ENCODE results near the gene OR13A1. TPM values are rescaled to one million over a fixed set of nuclear protein-coding genes. Genes with fewer than 3 reads are reported as not detected.
"Not testable (repeated sequence)": the region's sequence is repeated elsewhere in the genome, so short reads cannot be mapped to it uniquely, and the experiment has no call there.

The OR13A1 gene
- total RNA-seq, 1 experiment from 2014 or later: 0.15 TPM

DNA sequence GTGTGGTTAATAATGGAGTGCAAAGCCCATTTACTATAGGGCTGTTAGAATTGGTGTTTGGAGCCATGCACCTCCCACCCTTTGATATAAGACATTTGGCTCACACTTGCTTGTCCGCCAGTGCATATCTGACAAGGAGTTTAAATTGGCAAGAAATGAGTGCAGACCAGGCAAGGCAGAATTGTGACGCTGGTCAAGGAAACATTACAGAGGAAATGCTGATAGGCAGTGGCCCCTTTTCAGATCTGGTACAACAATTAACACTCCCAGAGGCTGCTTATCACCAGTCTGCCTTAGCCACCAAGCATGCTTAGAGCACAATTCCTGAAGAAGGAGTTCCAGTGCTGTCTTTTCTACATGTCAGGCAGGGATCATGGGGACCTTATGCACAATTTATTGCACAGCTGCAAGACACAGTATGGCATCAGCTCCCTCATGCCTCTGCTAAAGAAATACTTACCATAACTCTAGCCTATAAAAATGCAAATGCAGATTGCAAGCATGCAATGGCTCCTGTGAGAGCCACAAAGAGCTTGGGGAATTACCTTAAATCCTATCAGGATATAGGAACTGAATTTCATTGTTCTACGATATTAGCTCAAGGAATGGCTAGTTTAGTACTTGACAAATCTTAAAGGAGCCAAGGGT, 35.2 kb downstream of the OR13A1 start:
- no peak for DNase-seq (ENCODE audit: low spot score)
- Mint-ChIP-seq H3K27me3 (ENCODE audit: low read depth) (no peaks in the 10 kb centered on the region), H3K36me3 (peaks cover under 1% of the 10 kb centered on the region; the same call in 1 of the 2 replicates), H3K9me3 (peaks cover 16% of the 10 kb centered on the region), H3K4me1 (peaks cover 20% of the 10 kb centered on the region), H3K4me3 (no peak overlapping the region), H3K27ac (no peak overlapping the region)
- ChIA-PET CTCF (interaction anchor here (0.6 kb wide), 1 partner anchor 96 kb away, joined by 3 read pairs; no protein-coding TSS in a partner anchor), POLR2A (no interaction called here)
- TF ChIP-seq, protein P1, sequence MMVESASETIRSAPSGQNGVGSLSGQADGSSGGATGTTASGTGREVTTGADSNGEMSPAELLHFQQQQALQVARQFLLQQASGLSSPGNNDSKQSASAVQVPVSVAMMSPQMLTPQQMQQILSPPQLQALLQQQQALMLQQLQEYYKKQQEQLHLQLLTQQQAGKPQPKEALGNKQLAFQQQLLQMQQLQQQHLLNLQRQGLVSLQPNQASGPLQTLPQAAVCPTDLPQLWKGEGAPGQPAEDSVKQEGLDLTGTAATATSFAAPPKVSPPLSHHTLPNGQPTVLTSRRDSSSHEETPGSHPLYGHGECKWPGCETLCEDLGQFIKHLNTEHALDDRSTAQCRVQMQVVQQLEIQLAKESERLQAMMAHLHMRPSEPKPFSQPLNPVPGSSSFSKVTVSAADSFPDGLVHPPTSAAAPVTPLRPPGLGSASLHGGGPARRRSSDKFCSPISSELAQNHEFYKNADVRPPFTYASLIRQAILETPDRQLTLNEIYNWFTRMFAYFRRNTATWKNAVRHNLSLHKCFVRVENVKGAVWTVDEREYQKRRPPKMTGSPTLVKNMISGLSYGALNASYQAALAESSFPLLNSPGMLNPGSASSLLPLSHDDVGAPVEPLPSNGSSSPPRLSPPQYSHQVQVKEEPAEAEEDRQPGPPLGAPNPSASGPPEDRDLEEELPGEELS (CRISPR knock-in tag; IDR thresholded peaks at IDR 0.05): no peak
- peak; percentile 16; the same call in 1 of the 2 replicates for ATAC-seq

DNA sequence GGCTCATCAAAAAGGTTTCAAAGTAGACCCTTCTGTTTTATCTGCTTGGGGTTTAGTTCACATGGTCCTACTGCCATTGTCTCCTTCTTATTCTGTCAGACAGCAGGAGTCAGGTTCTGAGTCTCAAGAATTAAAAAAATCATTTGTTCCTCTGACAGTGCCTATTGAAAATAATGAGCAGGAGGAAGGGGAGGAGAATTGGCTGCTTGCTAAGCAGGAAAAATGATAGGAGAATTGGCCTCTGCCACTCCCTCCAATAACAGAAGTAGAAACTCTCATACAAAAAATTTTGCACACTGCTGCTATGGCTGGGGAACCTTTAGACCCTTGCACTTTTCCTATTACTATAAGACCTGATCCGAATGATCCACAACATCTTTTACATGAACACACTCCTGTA, 35.7 kb downstream of the OR13A1 start:
- Mint-ChIP-seq H3K4me3 (no peak overlapping the region), H3K36me3 (peaks cover 4% of the 10 kb centered on the region; the same call in 1 of the 2 replicates), H3K27me3 (ENCODE audit: low read depth) (no peaks in the 10 kb centered on the region), H3K9me3 (peaks cover 16% of the 10 kb centered on the region), H3K27ac (no peak overlapping the region), H3K4me1 (peaks cover 20% of the 10 kb centered on the region)
- ATAC-seq: no peak
- DNase-seq (ENCODE audit: low spot score): no peak
- ChIA-PET POLR2A (no interaction called here), CTCF (no interaction called here)
- TF ChIP-seq IRF2 (CRISPR knock-in tag; IDR thresholded peaks at IDR 0.05; ENCODE audit: borderline replicate concordance, low read depth): no peak
- no peak for TF ChIP-seq JUN (CRISPR knock-in tag; IDR thresholded peaks at IDR 0.05)
- TF ChIP-seq, protein P2, sequence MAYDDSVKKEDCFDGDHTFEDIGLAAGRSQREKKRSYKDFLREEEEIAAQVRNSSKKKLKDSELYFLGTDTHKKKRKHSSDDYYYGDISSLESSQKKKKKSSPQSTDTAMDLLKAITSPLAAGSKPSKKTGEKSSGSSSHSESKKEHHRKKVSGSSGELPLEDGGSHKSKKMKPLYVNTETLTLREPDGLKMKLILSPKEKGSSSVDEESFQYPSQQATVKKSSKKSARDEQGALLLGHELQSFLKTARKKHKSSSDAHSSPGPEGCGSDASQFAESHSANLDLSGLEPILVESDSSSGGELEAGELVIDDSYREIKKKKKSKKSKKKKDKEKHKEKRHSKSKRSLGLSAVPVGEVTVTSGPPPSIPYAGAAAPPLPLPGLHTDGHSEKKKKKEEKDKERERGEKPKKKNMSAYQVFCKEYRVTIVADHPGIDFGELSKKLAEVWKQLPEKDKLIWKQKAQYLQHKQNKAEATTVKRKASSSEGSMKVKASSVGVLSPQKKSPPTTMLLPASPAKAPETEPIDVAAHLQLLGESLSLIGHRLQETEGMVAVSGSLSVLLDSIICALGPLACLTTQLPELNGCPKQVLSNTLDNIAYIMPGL (CRISPR knock-in tag; IDR thresholded peaks at IDR 0.05): no peak
- no peak for TF ChIP-seq ZNF416 (CRISPR knock-in tag; IDR thresholded peaks at IDR 0.05)
- TF ChIP-seq GTF2I (CRISPR knock-in tag; conservative IDR thresholded peaks at IDR 0.05): no peak
- TF ChIP-seq ZNF263 (CRISPR knock-in tag; IDR thresholded peaks at IDR 0.05; ENCODE audit: low read depth): no peak

DNA sequence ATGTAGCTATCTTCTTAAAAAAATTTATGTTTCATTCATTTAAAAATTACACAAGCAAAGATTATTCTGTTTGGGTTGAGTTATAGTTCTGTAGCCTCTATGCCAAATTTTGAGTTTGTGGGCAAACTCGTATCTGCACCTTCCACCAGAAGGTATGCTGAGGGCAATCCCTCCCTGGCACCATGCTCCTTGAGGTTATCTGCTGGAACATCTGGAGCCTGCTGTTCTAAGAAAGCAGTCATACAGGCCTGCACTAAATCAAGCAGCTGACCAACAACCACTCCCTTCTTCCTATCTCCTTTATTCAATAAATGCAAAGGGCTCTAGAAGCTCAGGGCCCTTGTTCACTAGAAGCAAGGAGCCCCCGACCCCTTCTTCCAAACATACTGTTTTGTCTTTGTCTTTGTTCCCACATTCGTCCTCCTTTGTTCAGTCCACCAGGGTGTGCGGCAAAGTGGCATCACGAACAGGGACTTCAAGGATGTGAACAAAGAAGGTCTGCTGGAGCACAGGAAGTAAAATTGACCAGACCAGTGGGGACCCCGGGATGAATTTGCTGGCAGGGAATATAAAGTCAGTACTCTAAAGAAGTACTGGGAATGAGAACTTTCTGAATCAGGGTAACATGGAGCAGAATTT, 36.4 kb downstream of the OR13A1 start:
- POLR2A ChIA-PET: no interaction called here
- Mint-ChIP-seq H3K4me3 (no peak overlapping the region), H3K27me3 (ENCODE audit: low read depth) (no peaks in the 10 kb centered on the region), H3K9me3 (peaks cover 19% of the 10 kb centered on the region), H3K4me1 (peaks cover 20% of the 10 kb centered on the region), H3K27ac (no peak overlapping the region), H3K36me3 (peaks cover 11% of the 10 kb centered on the region)
- DNase-seq (ENCODE audit: low spot score) (no peak), ATAC-seq (no peak)
- TF ChIP-seq, protein P3, sequence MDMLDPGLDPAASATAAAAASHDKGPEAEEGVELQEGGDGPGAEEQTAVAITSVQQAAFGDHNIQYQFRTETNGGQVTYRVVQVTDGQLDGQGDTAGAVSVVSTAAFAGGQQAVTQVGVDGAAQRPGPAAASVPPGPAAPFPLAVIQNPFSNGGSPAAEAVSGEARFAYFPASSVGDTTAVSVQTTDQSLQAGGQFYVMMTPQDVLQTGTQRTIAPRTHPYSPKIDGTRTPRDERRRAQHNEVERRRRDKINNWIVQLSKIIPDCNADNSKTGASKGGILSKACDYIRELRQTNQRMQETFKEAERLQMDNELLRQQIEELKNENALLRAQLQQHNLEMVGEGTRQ (CRISPR knock-in tag; IDR thresholded peaks at IDR 0.05): no peak
- CTCF ChIA-PET: no interaction called here

DNA sequence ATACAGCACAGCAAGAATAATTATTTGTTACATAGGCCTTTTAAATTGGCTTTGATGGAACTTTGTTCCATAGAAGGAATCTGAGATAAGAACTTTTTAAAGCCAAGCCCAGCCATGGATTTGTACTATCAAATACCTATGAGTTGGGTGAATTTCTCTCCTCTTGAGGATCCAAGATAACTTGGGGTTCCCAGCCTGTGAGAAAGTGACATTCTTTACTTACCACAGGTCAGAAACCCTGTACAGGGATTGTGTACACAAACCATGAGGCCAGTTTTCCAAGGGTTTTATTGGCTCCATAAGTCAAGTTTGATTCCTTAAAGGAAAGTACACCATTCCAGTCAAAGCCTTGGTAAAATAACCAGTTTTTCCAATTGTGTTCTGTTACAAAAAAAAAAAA, 39.3 kb downstream of the OR13A1 start:
- H3K36me3 Mint-ChIP-seq: peaks cover 13% of the 10 kb centered on the region
- H3K4me3 Mint-ChIP-seq; H3K27me3 Mint-ChIP-seq (ENCODE audit: low read depth); POLR2A ChIA-PET; H3K27ac Mint-ChIP-seq; DNase-seq (ENCODE audit: low spot score); CTCF ChIA-PET; ATAC-seq: not testable (repeated sequence)
- H3K4me1 Mint-ChIP-seq: peaks cover 20% of the 10 kb centered on the region
- peaks cover 41% of the 10 kb centered on the region for H3K9me3 Mint-ChIP-seq

DNA sequence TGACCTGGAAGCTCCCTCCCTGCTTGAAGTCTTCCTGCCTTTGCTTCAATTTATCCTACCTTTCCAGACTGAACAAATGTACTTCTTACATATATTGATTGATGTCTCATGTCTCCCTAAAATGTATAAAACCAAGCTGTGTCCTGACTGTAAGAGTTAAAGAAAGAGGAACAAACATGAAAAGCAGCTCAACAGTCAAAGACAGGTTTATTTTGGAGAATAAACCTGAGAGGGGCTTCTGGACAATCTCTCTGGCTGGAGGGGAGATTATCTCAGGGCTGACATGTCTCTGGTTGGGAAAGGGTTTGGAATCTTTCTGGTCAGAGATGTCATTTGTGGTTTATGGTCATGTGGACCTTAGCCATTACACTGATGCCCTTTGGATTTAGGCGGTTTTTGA, 41.0 kb downstream of the OR13A1 start:
- peaks cover 13% of the 10 kb centered on the region for H3K36me3 Mint-ChIP-seq
- TF ChIP-seq, protein P4, sequence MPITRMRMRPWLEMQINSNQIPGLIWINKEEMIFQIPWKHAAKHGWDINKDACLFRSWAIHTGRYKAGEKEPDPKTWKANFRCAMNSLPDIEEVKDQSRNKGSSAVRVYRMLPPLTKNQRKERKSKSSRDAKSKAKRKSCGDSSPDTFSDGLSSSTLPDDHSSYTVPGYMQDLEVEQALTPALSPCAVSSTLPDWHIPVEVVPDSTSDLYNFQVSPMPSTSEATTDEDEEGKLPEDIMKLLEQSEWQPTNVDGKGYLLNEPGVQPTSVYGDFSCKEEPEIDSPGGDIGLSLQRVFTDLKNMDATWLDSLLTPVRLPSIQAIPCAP (CRISPR knock-in tag; IDR thresholded peaks at IDR 0.05): no peak
- TF ChIP-seq FOXP1 (CRISPR knock-in tag; IDR thresholded peaks at IDR 0.05; ENCODE audit: borderline replicate concordance) (no peak), ZNF396 (CRISPR knock-in tag; IDR thresholded peaks at IDR 0.05; ENCODE audit: borderline replicate concordance) (no peak)
- ChIA-PET POLR2A (no interaction called here), CTCF (no interaction called here)
- H3K27me3 Mint-ChIP-seq (ENCODE audit: low read depth): peaks cover 8% of the 10 kb centered on the region
- no peak overlapping the region for H3K27ac Mint-ChIP-seq
- ATAC-seq: no peak
- peaks cover 4% of the 10 kb centered on the region for H3K4me1 Mint-ChIP-seq
- no peak for DNase-seq (ENCODE audit: low spot score)
- H3K4me3 Mint-ChIP-seq: no peak overlapping the region
- peaks cover 59% of the 10 kb centered on the region for H3K9me3 Mint-ChIP-seq

DNA sequence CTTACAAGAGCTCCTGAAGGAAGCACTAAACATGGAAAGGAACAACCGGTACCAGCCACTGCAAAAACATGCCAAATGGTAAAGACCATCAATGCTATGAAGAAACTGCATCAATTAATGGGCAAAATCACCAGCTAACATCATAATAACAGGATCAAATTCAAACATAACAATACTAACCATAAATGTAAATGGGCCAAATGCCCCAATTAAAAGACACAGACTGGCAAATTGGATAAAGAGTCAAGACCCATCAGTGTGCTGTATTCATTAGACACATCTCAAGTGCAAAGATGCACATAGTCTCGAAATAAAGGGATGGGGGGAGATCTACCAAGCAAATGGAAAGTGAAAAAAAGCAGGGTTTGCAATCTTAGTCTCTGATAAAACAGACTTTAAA, 47.6 kb downstream of the OR13A1 start:
- POLR2A ChIA-PET; H3K27ac Mint-ChIP-seq; H3K4me1 Mint-ChIP-seq; H3K27me3 Mint-ChIP-seq (ENCODE audit: low read depth); ATAC-seq; DNase-seq (ENCODE audit: low spot score); H3K4me3 Mint-ChIP-seq; H3K36me3 Mint-ChIP-seq: not testable (repeated sequence)
- peaks cover 67% of the 10 kb centered on the region for H3K9me3 Mint-ChIP-seq
- CTCF ChIA-PET: interaction anchor here (1.3 kb wide), 1 partner anchor 18 kb away, joined by 4 read pairs; no protein-coding TSS in a partner anchor
